Stimulated activated CD4-positive, alpha-beta T cell treated with anti-CD3 and anti-CD28 coated beads, TNF-alpha, amount 100 ng/mL, for 48 hours (primary cell): ENCODE results near the gene ZNF804B.

Source experiments
- DNase-seq, 3 donors: peaks; one replicate each; pipeline ENCODE4 v3.0.0-alpha.2; 2020; ENCODE audit warnings: low read depth in 3 of 3

ZNF804B gene

GRCh38 chr7:89264126-89264525, 504.6 kb downstream of the ZNF804B start:
- no peak for DNase-seq

DNA sequence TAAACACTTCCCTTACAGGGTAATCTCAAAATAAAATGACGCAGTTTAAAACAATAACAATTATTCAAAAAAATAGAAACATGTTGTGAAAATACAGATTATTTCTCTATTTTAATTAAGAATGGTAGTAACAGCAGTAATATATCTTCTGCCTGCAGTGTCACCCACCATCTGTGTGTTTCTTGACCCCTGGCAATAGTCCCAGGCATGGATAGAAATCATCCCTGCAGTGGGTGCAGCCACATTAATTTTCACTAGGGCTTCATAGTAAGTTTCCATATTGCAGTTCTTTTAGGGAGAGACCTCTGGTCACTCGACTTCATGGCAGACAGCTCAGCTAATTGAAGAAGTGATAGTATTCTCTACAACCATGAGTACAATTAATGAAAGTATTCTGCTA, 506.1 kb downstream of the ZNF804B start:
- DNase-seq: no peak

DNA sequence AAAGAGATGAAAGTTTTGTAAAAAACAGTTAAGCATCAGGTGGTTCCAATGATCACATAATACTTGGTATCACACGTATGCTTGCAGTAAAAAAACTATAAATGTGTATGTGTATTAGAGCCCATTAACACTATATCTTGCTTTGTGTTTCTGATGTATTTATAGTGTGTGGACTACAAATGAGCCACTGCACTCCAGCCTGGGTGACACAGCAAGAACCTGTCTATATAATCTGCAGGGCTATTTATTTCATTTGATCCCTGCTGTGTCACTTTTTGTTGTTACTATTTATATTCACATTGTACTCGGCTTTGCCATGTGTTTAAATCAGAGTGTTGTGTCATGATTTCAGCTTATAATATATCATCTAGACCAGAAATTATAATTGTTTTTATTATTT, 523.8 kb downstream of the ZNF804B start:
- no peak for DNase-seq

- DNase-seq: no peak
Observed at GRCh38 chr7:89308535-89308934, 549.0 kb downstream of the ZNF804B start.

- no peak for DNase-seq
Observed at GRCh38 chr7:89311886-89312285, 552.4 kb downstream of the ZNF804B start.

- DNase-seq: no peak
Observed at GRCh38 chr7:89312551-89312950, 553.1 kb downstream of the ZNF804B start.

- no peak for DNase-seq
Observed at GRCh38 chr7:89316584-89317251, 557.2 kb downstream of the ZNF804B start.

DNA sequence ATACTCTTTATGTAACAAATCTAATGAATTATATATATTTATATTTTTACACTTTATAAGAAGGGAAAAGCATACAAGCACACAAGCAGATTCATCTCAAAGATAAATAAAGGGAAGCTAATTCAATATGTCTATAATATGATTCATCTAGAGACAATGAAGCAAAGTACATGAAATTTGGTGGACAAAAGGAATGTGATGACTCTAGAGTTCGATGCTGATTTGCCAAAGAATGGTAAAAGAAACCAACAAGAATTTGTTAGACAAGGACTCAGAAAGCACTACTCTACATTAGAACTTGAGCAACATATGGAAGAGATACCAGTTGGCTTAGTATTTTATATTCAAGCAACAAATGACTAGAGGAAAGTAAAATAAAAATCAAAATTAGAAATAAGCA, 572.5 kb downstream of the ZNF804B start:
- no peak for DNase-seq

DNA sequence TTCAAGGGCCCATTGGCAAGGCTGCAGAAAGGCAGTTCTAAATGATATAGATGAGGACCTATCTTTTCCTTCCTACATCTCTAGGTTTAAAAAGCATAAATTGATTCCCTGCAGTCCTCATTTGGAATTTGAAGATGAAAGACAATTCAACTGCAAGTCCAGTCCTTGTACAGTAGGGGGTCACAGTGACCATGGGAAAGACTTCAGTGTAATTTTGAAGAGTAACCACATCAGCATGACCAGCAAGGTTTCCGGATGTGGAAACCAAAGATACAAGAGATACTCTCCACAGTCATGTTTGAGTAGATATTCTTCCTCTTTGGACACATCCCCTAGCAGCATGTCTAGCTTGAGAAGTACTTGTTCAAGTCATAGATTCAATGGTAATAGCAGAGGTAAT, 575.3 kb downstream of the ZNF804B start:
- no peak for DNase-seq

GRCh38 chr7:89335490-89335889, 576.0 kb downstream of the ZNF804B start:
- DNase-seq: no peak

- no peak for DNase-seq
Observed at GRCh38 chr7:89336121-89336520, 576.6 kb downstream of the ZNF804B start.

DNA sequence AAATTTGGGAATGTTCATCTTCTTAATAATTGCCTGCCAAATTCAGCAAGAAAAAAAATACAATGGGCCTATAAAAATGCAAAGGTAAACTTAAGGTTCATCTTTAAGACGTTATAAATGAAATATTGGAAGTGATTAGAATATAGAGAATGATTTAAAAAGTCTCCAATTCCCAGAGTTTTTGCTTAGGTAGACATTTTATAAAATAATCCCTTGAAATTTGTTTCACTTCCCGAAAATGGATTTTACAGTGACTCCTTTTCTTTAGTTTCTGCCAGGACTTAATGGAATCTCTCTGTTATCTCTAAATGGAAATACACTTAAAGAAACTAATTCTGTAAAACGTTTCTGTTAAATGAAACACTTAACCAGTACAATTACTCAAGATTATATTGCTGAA, 580.2 kb downstream of the ZNF804B start:
- DNase-seq: no peak

DNA sequence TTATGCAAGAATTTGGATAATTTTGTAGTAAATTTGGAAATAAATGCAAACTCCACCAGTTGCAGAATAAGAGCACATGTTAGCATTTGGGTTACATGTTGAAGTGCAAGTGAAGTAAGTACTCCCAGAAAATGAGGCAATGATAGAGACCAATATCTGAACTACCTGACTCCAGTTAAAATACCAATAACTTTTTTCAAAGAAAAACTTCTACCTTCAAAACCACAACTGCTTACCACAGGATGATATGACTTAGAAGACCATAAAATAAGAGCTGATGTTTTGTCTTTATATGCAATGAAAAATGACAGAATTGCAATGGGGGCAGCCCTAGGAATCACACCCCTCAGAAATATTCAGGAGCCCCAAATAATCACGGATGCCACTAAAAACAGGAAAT, 597.6 kb downstream of the ZNF804B start:
- no peak for DNase-seq

GRCh38 chr7:89377219-89377618, 617.7 kb downstream of the ZNF804B start:
- no peak for DNase-seq

- no peak for DNase-seq
Observed at GRCh38 chr7:89385411-89385810, 625.9 kb downstream of the ZNF804B start.
